HG02970 (cell line): ENCODE measurements around the gene THADA.
A peak's percentile ranks its signal among the peaks of the same experiment; 100 is the strongest.

Experiments used
- ATAC-seq: cut with Tn5 transposase; IDR thresholded peaks from one replicate; pipeline ENCODE4 v1.9.1; 2021; ENCODE audit warnings: mild to moderate bottlenecking, moderate library complexity, moderate number of reproducible peaks; ENCODE audit not compliant: unreplicated experiment, low FRiP score

THADA gene

DNA sequence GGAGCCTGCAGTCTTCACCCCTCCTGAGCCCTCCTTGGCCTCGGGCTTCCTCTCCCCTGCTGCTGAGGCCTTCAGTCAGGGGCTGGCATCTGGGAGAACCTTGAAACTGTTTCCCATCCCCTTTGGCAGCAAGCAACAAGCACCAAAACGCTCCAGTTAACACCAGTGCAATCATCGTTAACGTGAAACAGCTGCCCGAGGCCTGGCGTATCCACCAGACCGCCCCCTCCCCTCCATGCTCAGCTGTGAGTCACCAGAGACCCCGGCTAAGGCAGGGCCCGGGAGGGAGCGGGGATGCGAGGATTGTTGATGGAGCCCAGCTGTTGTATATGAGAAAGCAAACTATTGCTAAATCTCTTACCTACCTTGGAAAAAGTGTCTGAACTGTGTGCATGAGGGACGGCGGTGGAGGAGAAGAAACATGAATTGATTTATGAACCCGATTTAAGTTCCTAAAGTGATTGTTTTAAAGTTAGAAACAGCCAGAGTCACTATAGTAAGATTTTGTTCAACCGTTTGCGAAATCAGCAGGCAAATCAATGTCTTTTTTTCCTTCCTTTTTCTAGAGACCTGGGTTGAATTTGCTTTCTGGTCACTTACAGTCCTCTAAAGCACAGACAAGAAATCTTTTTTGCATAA is 374.6 kb downstream of the THADA start:
- ATAC-seq = no peak

- ATAC-seq = no peak
Measured at GRCh38 chr2:43220760-43221123, 375.1 kb downstream of the THADA start.

DNA sequence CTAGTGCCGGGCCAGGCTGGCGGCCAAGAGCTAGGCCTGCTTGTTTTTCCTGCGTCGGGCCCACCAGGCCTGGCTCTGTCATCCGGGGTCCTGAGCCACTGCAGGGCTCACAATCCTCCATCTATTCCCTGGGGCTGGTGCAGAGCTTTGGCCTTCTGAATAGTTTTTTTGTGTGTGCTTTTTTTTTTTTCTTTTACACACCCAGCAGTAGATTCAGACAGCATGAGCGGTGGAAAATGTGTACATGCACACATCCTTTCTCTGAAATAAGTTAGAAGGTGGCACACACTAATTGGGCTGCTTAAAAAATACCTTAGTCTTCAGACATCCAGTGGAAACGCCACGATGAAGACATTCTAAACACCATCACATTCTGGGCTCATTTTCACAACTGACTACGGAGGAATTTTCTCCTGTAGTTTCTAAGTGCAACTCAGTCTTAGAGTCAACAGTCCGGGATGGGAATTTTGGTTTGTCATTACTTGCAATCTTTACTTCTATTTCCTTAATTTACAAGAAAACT is 375.5 kb downstream of the THADA start:
- ATAC-seq = no peak

- peak; percentile 51 for ATAC-seq
Measured at GRCh38 chr2:43219383-43220228, 376.2 kb downstream of the THADA start.

DNA sequence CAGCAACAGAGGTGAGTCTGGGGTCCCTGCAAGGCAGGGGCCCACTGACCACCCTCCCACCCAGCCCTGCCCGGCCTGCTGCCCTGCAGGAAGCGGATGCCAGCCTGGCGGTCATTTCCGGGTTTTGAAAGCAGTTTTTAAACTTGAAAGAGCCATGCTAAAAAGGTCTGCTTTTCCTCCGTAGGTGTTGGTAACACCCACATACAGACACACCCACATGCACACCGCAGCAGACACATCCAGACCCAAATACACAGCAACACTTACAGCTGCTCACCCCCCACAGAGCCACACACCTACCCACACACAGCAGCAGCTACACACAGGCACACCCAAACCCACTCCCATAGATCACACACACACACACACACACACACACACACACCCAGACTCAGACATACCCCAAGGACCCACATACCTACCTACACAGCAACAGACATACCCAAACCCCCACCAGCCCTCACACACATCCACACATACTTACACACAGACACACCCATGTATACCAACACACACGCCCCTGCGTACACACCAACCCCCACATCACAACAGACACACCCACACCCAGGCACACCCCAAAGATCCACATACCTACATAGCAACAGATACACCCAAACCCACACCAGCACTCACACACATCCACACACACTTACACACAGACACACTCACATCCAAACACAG is 377.0 kb downstream of the THADA start:
- ATAC-seq = no peak

DNA sequence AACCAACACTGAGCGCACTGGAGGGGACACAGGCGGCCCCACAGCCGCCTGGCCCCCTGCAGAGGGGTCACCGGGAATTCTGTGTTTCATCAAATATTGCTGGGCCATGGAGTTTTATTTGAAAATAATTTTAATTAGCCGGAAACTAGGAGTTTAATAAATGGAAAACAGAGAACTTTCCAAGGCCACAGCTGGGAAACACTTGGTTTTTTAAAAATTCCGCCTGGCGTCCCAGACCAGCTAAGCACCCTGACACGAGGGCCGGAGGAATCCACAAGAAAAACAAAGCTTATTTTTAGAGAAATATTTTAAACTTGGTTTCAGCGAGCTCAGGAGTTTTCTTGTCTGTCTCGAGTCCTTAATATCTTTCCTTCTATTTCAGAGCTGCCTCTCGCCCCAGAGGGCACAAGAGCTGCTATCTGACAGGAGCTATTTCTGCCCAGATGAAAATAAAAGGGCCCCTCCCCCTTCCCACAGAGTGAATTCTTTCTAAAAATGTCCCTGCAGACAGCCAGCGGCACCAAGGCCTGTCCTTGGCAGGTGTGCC is 377.6 kb downstream of the THADA start:
- no peak for ATAC-seq

- no peak for ATAC-seq
Measured at GRCh38 chr2:43217228-43218154, 378.3 kb downstream of the THADA start.

GRCh38 chr2:43216629-43217028 is 379.2 kb downstream of the THADA start:
- no peak for ATAC-seq

DNA sequence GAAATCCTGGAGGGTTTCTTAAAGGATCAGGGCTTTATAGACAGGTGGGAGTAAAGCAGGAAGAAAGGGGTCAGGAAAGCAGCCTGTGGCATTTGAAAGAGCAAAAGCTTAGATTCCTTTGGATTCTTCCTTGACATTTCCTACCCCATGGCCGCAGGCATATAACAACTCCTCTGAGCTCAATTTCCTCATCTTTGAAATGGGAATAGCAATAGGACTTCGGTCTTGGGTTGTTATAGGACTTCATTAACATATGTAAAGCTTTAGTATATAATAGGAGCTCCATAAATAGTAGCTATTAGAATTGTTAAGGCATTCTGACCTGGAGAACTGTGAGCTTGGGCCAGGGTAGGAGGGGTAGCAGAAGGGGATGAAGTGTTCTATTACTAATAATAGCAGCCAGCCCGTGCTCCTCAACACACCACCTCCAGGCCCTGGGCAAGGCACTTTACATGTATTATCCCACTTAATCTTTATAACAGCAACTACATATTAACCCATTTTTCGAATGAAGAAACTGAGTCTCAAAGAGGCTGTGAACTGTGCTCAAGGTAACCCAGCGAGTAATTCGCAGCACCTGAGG is 380.1 kb downstream of the THADA start:
- ATAC-seq = no peak

DNA sequence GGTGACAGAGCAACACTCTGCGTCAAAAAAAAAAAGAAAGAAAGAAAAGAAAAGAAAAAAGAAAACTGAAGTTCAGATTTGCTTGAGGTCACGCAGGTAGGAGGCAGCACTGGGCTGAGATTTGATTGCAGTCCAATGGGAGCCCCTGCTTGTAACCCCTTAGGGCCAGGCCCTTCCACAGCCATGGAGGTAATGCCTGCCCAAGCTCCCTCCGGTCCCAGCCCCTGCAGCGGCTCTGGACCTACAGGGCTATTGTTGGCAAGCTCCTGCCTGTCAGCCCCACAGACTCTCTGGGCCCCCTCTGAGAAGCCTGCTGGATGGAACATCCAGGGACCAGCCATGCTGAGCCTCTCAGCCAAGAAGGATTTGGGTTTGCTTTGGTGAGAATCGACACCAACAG is 381.6 kb downstream of the THADA start:
- ATAC-seq = no peak

GRCh38 chr2:43212931-43213330 is 382.9 kb downstream of the THADA start:
- ATAC-seq = no peak

DNA sequence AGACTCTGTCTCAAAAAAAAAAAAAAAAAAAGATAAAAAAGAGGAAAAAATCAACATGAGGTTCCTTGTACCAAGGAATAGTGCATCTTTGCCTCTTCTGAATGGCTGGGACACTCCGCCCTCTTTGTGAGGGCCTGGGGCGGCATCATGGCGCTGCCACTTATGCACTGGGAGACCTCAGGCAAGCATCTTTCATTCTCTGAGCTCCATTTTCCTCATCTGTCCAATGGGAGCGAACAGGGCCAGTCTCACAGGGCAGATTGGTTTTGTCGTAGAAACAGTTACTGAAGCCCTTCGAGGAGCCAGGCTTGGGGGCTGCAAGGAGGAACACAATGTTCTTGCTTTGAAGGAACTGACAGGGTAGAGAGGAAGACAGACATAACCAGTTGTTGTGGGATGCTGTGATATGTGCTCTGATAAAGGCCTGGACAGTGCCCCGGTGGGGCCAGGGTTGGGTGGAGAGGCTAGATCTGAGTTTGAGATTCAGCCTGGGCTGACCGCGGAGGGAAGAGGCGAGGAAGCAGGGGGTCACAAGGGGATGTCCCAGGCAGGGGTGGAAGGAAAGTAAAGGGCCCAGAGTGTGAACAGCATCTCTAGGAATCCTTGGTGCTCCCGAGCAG is 383.5 kb downstream of the THADA start:
- no peak for ATAC-seq

DNA sequence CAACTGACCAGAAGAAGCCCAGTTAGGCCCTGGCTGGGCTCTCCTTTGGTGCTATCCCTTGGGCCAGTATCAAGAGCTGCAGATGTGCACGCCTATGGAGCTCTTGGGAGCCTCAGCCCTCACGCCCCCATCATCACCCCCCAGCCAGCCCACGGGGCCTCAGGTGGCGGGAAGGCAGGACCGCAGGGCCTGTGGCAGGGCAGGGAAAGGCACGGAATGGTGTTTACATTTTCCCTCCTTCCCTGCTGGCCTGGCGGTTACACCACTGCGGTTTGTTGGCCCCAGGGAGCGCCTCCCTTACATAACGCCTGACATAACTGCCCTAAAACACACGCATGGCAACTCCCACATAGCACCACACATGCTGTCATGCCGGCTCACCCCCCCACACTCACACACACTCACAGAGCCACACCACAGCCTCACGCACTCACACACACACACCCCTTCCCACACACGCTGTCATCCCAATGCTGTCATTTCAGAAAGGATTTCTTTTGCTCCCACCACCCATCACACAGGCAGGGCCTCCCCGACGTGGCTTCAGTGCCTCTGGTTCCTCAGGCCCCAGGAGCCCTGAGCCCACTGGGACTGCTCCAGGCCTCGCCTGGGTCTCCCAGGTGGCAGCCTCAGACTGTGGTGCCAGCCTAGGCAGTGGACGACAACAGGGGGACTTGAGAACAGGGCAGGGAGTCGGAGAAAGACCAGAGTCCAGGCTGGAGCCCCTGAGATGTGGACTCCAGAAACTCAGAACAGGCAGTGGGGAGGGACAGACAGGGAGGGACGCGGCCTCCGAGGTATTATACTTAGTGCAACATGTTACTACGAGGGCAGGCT is 385.2 kb downstream of the THADA start:
- ATAC-seq = no peak

GRCh38 chr2:43210125-43210466 is 385.7 kb downstream of the THADA start:
- ATAC-seq = no peak

- ATAC-seq = no peak
Measured at GRCh38 chr2:43209204-43209717, 386.6 kb downstream of the THADA start.

DNA sequence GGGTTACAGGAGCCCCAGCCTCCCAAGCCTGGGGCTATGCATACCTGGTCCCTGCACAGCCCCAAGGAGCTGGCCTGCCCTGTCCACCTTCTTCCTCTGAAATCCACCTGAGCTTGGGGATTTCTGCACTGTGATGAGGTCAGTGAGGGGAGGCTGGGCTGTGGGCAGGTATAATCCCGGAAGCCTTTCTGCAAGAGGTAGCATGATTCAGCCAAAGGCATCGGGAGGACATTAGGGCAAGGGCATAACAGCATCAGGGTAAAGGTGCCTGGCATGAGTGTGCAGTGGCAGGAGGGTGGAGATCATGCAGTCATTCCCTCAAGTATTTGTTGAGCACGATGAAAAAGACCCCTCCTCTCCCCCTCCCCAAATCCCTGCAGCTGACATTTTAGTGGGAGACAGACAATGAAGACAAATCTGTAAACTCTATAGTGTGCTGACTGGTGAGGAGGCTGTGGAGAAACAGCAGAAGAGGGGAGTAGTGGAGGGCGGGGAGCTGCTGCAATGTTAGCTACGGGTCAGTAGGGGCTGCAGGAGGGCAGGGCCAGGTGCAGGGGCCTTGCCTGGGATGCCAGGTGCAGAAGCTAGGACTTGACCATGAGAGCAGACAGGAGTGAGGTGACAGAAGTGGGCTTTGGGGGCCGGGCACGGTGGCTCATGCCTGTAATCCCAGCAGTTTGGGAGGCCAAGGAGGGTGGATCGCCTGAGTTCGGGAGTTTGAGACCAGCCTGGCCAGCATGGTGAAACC is 388.1 kb downstream of the THADA start:
- ATAC-seq = no peak

GRCh38 chr2:43206602-43207001 is 389.2 kb downstream of the THADA start:
- ATAC-seq = no peak
